Activated CD8-positive, alpha-beta T cell treated with anti-CD3 and anti-CD28 coated beads for 36 hours (primary cell): Measurements from ENCODE around the gene MIEN1. TPM values are rescaled to one million over a fixed set of nuclear protein-coding genes. Genes with fewer than 3 reads are reported as not detected.

Experiments used
- ATAC-seq: fragments of 200-7000 bp; cut with Tn5 transposase; one replicate; pipeline ENCODE4 v1.10.0; 2021; ENCODE audit warnings: mild to moderate bottlenecking, moderate library complexity
- CTCF ChIA-PET: fragments of 350-600 bp; sonication (Branson Sonifier 250); formaldehyde crosslinking; loops from one replicate; lab custom pipeline; 2021; ENCODE audit warnings: antibody characterized with exemption; lab: Charles Lee
- POLR2A ChIA-PET: fragments of 350-600 bp; sonication (Branson Sonifier 250); formaldehyde crosslinking; loops from one replicate; lab custom pipeline; 2021; ENCODE audit warnings: antibody characterized with exemption; lab: Charles Lee
- DNase-seq: peaks from one replicate; pipeline ENCODE4 v3.0.0-alpha.2; 2020
- H3K27ac Mint-ChIP-seq: one replicate; pipeline ENCODE4 v1.8.0; 2021; ENCODE audit warnings: mild to moderate bottlenecking, mixed read lengths
- H3K27me3 Mint-ChIP-seq: one replicate; pipeline ENCODE4 v1.8.0; 2021; ENCODE audit warnings: mixed read lengths
- H3K36me3 Mint-ChIP-seq: one replicate; pipeline ENCODE4 v1.8.0; 2021; ENCODE audit warnings: low read depth, mixed read lengths
- H3K4me1 Mint-ChIP-seq: one replicate; pipeline ENCODE4 v1.8.0; 2021; ENCODE audit warnings: low read depth, mixed read lengths
- H3K4me3 Mint-ChIP-seq: one replicate; pipeline ENCODE4 v1.8.0; 2021; ENCODE audit warnings: mild to moderate bottlenecking, moderate library complexity, mixed read lengths
- H3K9me3 Mint-ChIP-seq: one replicate; pipeline ENCODE4 v1.8.0; 2021; ENCODE audit warnings: mixed read lengths
- intact Hi-C: fragments of 100-400 bp; cut with micrococcal nuclease; formaldehyde crosslinking; loops from one replicate; pipeline ENCODE4 v1.10.0; 2022
- total RNA-seq, 2 experiments: library from RNA; stranded (reverse); gene quantifications; one replicate each; pipeline ENCODE4 v1.2.3, GENCODE V29; 2021
- TF ChIP-seq, protein P1 (sequence below): fragments of 200-600 bp; IDR thresholded peaks from one replicate; pipeline ENCODE4 v1.8.0; 2022; ENCODE audit warnings: antibody characterized with exemption, mild to moderate bottlenecking

Gene MIEN1, protein sequence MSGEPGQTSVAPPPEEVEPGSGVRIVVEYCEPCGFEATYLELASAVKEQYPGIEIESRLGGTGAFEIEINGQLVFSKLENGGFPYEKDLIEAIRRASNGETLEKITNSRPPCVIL
- 10 to 100 TPM; 32.5 to 34.0 TPM for total RNA-seq

DNA sequence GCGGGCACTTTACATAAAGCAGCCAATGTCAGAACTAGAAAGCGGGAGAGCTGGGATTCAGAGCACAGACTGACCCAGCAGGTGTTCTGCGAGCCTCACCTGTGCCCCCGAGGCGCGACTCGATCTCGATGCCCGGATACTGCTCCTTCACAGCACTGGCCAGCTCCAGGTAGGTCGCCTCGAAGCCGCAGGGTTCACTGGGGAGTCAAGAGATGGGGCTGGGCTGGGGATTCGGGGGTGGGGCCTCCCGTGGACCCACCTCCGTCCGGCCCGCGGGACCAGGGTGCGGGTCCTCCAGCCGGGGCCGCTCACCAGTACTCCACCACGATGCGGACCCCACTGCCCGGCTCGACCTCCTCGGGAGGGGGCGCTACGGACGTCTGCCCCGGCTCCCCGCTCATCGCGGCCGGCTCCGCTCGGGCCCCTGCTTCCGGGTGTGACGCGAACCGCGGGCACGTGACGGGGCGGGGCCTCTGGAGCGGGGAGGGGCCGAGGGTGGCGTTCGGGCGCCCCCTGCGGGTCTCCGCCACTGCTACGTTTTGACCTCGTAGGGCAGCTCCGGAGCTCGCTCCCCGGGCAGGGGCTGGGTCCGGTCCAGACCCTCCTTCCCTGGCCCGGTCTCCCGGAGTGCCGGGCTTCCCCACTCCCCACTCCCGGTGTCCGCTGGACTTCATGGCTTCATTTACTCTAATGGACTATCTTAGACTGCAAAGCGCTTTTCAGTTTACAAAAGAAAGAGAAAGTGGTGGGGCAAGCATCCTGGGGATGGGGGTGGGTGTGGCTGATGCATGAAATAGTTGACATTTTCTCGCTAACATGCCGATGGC, at the start of gene MIEN1:
Gene MIEN1, minus strand, starts transcription at position 438 of the 827 bp plus-strand sequence. Its CDS starts 37 bp downstream, at position 401.
- H3K9me3 Mint-ChIP-seq, result no peaks in the 10 kb centered on the region
- ATAC-seq (peak; percentile 96), DNase-seq (peak; percentile 94)
- H3K27ac Mint-ChIP-seq, result peak within 1 kb of the TSS; percentile 91
- intact Hi-C loops, result loop anchor here (5.0 kb wide), 1 partner anchor 43 kb away; the partner anchor contains the start of gene PGAP3
- peak within 1 kb of the TSS; percentile 93 for H3K4me3 Mint-ChIP-seq
- peaks cover 17% of the 10 kb centered on the region for H3K4me1 Mint-ChIP-seq
- TF ChIP-seq, protein P1, sequence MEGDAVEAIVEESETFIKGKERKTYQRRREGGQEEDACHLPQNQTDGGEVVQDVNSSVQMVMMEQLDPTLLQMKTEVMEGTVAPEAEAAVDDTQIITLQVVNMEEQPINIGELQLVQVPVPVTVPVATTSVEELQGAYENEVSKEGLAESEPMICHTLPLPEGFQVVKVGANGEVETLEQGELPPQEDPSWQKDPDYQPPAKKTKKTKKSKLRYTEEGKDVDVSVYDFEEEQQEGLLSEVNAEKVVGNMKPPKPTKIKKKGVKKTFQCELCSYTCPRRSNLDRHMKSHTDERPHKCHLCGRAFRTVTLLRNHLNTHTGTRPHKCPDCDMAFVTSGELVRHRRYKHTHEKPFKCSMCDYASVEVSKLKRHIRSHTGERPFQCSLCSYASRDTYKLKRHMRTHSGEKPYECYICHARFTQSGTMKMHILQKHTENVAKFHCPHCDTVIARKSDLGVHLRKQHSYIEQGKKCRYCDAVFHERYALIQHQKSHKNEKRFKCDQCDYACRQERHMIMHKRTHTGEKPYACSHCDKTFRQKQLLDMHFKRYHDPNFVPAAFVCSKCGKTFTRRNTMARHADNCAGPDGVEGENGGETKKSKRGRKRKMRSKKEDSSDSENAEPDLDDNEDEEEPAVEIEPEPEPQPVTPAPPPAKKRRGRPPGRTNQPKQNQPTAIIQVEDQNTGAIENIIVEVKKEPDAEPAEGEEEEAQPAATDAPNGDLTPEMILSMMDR, result peak; percentile 99
- POLR2A ChIA-PET, result interaction anchor here (0.5 to 4.0 kb wide), 16 partner anchors 13 to 250 kb away, joined by 3 to 16 read pairs (median 4); partner anchors contain the start of genes ERBB2, IKZF3, PGAP3 and PPP1R1B
- CTCF ChIA-PET, result interaction anchor here (0.7 to 6.3 kb wide), 34 partner anchors 11 to 324 kb away, joined by 3 to 54 read pairs (median 4); partner anchors contain the start of genes IKZF3, MED24, PGAP3 and PNMT
- H3K27me3 Mint-ChIP-seq, result no peaks in the 10 kb centered on the region
- H3K36me3 Mint-ChIP-seq, result peaks cover 16% of the 10 kb centered on the region

DNA sequence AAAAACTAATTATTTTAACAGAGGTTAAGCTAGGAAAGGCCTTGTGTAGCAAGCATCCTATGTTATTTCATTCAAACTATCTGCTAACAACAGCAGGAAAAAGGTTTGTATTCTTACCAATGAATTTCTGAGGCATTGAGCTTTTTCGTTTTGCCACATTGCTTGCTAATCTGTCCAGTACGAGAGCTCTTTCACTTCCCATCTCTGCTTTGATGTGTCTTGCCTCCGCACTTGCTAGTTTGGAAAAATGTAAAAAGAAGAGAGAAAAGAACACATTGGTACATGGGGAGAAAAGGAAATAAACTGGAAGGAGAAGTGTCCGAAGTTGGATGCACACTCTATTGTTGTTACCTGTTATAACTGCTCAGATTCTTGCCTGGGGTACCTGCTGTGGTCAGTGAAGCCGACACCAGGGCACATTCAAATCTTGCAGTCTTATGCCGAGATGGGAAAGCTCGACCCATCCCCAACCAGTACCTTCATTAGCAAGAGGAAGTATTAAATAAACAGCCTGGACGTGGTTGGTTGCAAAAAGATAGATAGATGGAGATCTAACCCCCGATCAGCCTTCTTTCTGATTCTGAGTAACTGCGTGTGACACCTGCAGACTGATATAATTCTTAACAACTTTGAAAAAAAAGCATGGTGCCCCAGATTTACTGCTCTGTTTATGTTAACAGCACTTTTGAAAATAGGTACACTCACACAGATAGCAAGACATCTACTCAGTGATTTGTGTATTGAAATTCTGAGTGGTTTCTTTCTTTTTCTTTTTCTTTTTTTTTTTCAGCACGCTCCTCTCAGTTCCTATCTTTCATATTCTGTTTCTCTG, 47.4 kb upstream of the MIEN1 start:
- CTCF ChIA-PET, result interaction anchor here (0.7 to 4.9 kb wide), 10 partner anchors 9 to 156 kb away, joined by 3 to 22 read pairs (median 4); no protein-coding TSS in a partner anchor
- TF ChIP-seq, protein P1, result no peak
- Mint-ChIP-seq H3K36me3 (peaks cover 57% of the 10 kb centered on the region), H3K9me3 (no peaks in the 10 kb centered on the region), H3K27me3 (no peaks in the 10 kb centered on the region), H3K4me1 (peaks cover 83% of the 10 kb centered on the region), H3K4me3 (peak overlapping the region; percentile 70), H3K27ac (peak overlapping the region; percentile 85)
- peak; percentile 67 for ATAC-seq
- peak; percentile 28 for DNase-seq
- POLR2A ChIA-PET, result interaction anchor here (0.6 to 2.9 kb wide), 11 partner anchors 14 to 87 kb away, joined by 3 to 23 read pairs (median 4); no protein-coding TSS in a partner anchor
- intact Hi-C loops, result no loop called here

DNA sequence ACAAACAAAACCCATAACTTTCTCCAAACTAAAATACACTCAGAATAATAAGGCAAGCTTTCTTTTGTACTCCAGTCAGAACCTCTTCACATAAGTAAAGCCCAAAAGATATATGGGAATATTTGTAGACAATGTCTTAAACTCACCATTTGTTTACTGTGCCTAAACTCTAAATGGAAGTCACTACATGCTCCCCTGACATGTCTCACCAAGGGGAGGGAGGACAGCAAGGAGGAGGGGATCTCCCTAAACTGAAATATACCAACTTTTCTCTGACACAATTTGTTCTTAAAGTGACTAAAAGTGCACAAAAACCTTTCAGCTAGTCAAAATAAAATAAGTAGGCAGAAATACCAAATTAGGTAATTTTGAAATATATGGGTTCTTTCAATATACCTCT, 45.9 kb upstream of the MIEN1 start:
- H3K27me3 Mint-ChIP-seq, result no peaks in the 10 kb centered on the region
- TF ChIP-seq, protein P1, result no peak
- no peaks in the 10 kb centered on the region for H3K9me3 Mint-ChIP-seq
- peak overlapping the region; percentile 70 for H3K4me3 Mint-ChIP-seq
- intact Hi-C loops, result no loop called here
- peak; percentile 41 for DNase-seq
- H3K27ac Mint-ChIP-seq, result peak overlapping the region; percentile 85
- H3K36me3 Mint-ChIP-seq, result peaks cover 53% of the 10 kb centered on the region
- H3K4me1 Mint-ChIP-seq, result peaks cover 83% of the 10 kb centered on the region
- POLR2A ChIA-PET, result interaction anchor here (0.6 to 2.9 kb wide), 8 partner anchors 12 to 149 kb away, joined by 3 to 23 read pairs (median 5); partner anchors contain the start of genes IKZF3 and PPP1R1B
- CTCF ChIA-PET, result interaction anchor here (0.8 to 4.9 kb wide), 5 partner anchors 11 to 155 kb away, joined by 3 to 22 read pairs (median 4); no protein-coding TSS in a partner anchor
- ATAC-seq, result peak; percentile 31

DNA sequence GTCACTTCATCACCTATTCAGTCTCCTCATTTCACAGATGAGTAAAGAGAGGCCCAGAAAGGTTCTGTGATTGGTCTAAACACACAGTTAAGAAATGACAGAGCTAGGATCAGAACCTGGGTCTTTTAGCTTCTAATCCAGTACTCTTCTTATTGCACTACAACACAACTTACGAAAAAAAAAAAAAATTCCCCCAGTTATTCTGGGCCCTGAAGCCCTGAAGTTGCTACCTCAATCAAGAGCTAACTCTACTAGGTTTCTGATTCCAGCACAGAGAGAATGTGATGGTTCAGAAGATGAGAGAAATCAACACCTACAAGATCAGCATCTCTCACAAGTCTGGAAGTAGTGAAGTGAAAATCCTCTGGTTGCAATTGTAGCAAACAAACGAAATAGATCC, 44.7 kb upstream of the MIEN1 start:
- H3K27me3 Mint-ChIP-seq, result no peaks in the 10 kb centered on the region
- ChIA-PET POLR2A (interaction anchor here (0.8 to 2.9 kb wide), 7 partner anchors 17 to 87 kb away, joined by 3 to 23 read pairs (median 5); no protein-coding TSS in a partner anchor), CTCF (interaction anchor here (1.8 to 4.9 kb wide), 2 partner anchors 21 to 153 kb away, joined by 7 to 22 read pairs; no protein-coding TSS in a partner anchor)
- H3K4me1 Mint-ChIP-seq, result peaks cover 86% of the 10 kb centered on the region
- ATAC-seq, result peak; percentile 5
- DNase-seq, result no peak
- TF ChIP-seq, protein P1, result no peak
- H3K9me3 Mint-ChIP-seq, result no peaks in the 10 kb centered on the region
- peak overlapping the region; percentile 70 for H3K4me3 Mint-ChIP-seq
- peaks cover 54% of the 10 kb centered on the region for H3K36me3 Mint-ChIP-seq
- intact Hi-C loops, result loop anchor here (2.0 kb wide), 1 partner anchor 18 kb away; no protein-coding TSS in a partner anchor
- H3K27ac Mint-ChIP-seq, result peak overlapping the region; percentile 85
